Measurements from ENCODE around the gene PRSS22. TPM values are rescaled to one million over a fixed set of nuclear protein-coding genes. Genes with fewer than 3 reads are reported as not detected.

The PRSS22 gene
- total RNA-seq, 4 donors from 2014 or later, result not detected

GRCh38 chr16:2840914-2841313, 17.1 kb downstream of the PRSS22 start:
- H3K4me1 ChIP-seq, result no peaks in the 10 kb centered on the region
- ATAC-seq (no peak), DNase-seq (no peak)
- intact Hi-C loops (cut with DNase I; ENCODE audit: low total_unique reads) (no loop called here), in situ Hi-C loops (cut with MboI; ENCODE audit: low sequenced_read_pairs in 4 of 4) (no loop called here)
- no peak for TF ChIP-seq CTCF (IDR thresholded peaks at IDR 0.05 in 4 of 5, conservative IDR thresholded peaks at IDR 0.05 in 1 of 5)
- no peak for TF ChIP-seq POLR2A (IDR thresholded peaks at IDR 0.05)
- no peaks in the 10 kb centered on the region for H3K36me3 ChIP-seq
- H3K27ac ChIP-seq, result no peak overlapping the region
- H3K9me3 ChIP-seq, result no peaks in the 10 kb centered on the region
- no peak overlapping the region for H3K4me3 ChIP-seq
- H3K27me3 ChIP-seq, result peaks cover 0 to 34% (median 0%) of the 10 kb centered on the region in 3 donors

- H3K9me3 ChIP-seq, result no peaks in the 10 kb centered on the region
- H3K4me1 ChIP-seq, result no peaks in the 10 kb centered on the region
- in situ Hi-C loops (cut with MboI; ENCODE audit: low sequenced_read_pairs in 4 of 4), result no loop called here
- H3K36me3 ChIP-seq, result no peaks in the 10 kb centered on the region
- TF ChIP-seq CTCF (IDR thresholded peaks at IDR 0.05 in 4 of 5, conservative IDR thresholded peaks at IDR 0.05 in 1 of 5) (no peak), POLR2A (IDR thresholded peaks at IDR 0.05) (no peak)
- ATAC-seq, result no peak
- DNase-seq, result no peak
- H3K27me3 ChIP-seq, result peaks cover 0 to 34% (median 0%) of the 10 kb centered on the region in 3 donors
- no peak overlapping the region for H3K27ac ChIP-seq
- H3K4me3 ChIP-seq, result no peak overlapping the region
- intact Hi-C loops (cut with DNase I; ENCODE audit: low total_unique reads), result no loop called here
Measured at GRCh38 chr16:2839650-2840450, 18.1 kb downstream of the PRSS22 start.

GRCh38 chr16:2838928-2839327, 19.0 kb downstream of the PRSS22 start:
- TF ChIP-seq POLR2A (IDR thresholded peaks at IDR 0.05), result no peak
- peak in 4 of 5 experiments; percentile 48 to 71 (median 63) for TF ChIP-seq CTCF (IDR thresholded peaks at IDR 0.05 in 4 of 5, conservative IDR thresholded peaks at IDR 0.05 in 1 of 5)
- Histone ChIP-seq H3K27me3 (peaks cover 0 to 34% (median 0%) of the 10 kb centered on the region in 3 donors), H3K4me3 (no peak overlapping the region), H3K27ac (no peak overlapping the region), H3K9me3 (no peaks in the 10 kb centered on the region), H3K4me1 (no peaks in the 10 kb centered on the region), H3K36me3 (no peaks in the 10 kb centered on the region)
- ATAC-seq (peak in 1 of 2 donors; percentile 68), DNase-seq (no peak)
- intact Hi-C loops (cut with DNase I; ENCODE audit: low total_unique reads) (no loop called here), in situ Hi-C loops (cut with MboI; ENCODE audit: low sequenced_read_pairs in 4 of 4) (no loop called here)

GRCh38 chr16:2836646-2837508, 21.1 kb downstream of the PRSS22 start:
- in situ Hi-C loops (cut with MboI; ENCODE audit: low sequenced_read_pairs in 4 of 4) (no loop called here), intact Hi-C loops (cut with DNase I; ENCODE audit: low total_unique reads) (no loop called here)
- H3K36me3 ChIP-seq, result no peaks in the 10 kb centered on the region
- H3K4me3 ChIP-seq, result no peak overlapping the region
- ATAC-seq, result no peak
- DNase-seq, result no peak
- TF ChIP-seq CTCF (IDR thresholded peaks at IDR 0.05 in 4 of 5, conservative IDR thresholded peaks at IDR 0.05 in 1 of 5) (no peak), POLR2A (IDR thresholded peaks at IDR 0.05) (no peak)
- H3K4me1 ChIP-seq, result no peaks in the 10 kb centered on the region
- H3K27ac ChIP-seq, result no peak overlapping the region
- peaks cover 0 to 34% (median 2%) of the 10 kb centered on the region in 3 donors for H3K27me3 ChIP-seq
- H3K9me3 ChIP-seq, result no peaks in the 10 kb centered on the region
